Measurements from ENCODE around the gene ARG2.
"Not testable (repeated sequence)": the region's sequence is repeated elsewhere in the genome, so short reads cannot be mapped to it uniquely, and the experiment has no call there.

ARG2 gene

GRCh38 chr14:67584978-67585377, 34.7 kb upstream of the ARG2 start:
- DNase-seq (ENCODE audit: low read depth, low spot score) = no peak

GRCh38 chr14:67586369-67586768, 33.4 kb upstream of the ARG2 start:
- no peak for DNase-seq (ENCODE audit: low read depth, low spot score)

- no peak for DNase-seq (ENCODE audit: low read depth, low spot score)
Measured at GRCh38 chr14:67589204-67589770, 30.4 kb upstream of the ARG2 start.

GRCh38 chr14:67593650-67594049, 26.1 kb upstream of the ARG2 start:
- not testable (repeated sequence) for DNase-seq (ENCODE audit: low read depth, low spot score)

- no peak for DNase-seq (ENCODE audit: low read depth, low spot score)
Measured at GRCh38 chr14:67595392-67595791, 24.3 kb upstream of the ARG2 start.

- DNase-seq (ENCODE audit: low read depth, low spot score) = no peak
Measured at GRCh38 chr14:67599698-67600561, 19.8 kb upstream of the ARG2 start, which contains the start of gene PIGH. PIGH (minus strand) TSS chr14:67600268; CDS start chr14:67600203, 65 bp downstream.

- DNase-seq (ENCODE audit: low read depth, low spot score) = not testable (repeated sequence)
Measured at GRCh38 chr14:67600562-67600974, 19.2 kb upstream of the ARG2 start.

GRCh38 chr14:67602076-67602475, 17.6 kb upstream of the ARG2 start:
- no peak for DNase-seq (ENCODE audit: low read depth, low spot score)

GRCh38 chr14:67602995-67603545, 16.6 kb upstream of the ARG2 start:
- no peak for DNase-seq (ENCODE audit: low read depth, low spot score)

GRCh38 chr14:67607646-67608045, 12.1 kb upstream of the ARG2 start:
- no peak for DNase-seq (ENCODE audit: low read depth, low spot score)

GRCh38 chr14:67609642-67610310, 9.9 kb upstream of the ARG2 start:
- DNase-seq (ENCODE audit: low read depth, low spot score) = no peak

GRCh38 chr14:67610491-67610890, 9.2 kb upstream of the ARG2 start:
- no peak for DNase-seq (ENCODE audit: low read depth, low spot score)

- DNase-seq (ENCODE audit: low read depth, low spot score) = no peak
Measured at GRCh38 chr14:67618617-67619063, 1.1 kb upstream of the ARG2 start.

- no peak for DNase-seq (ENCODE audit: low read depth, low spot score)
Measured at GRCh38 chr14:67620217-67620785, 581 bp downstream of the ARG2 start.

GRCh38 chr14:67622675-67623074, 3.0 kb downstream of the ARG2 start:
- no peak for DNase-seq (ENCODE audit: low read depth, low spot score)

- no peak for DNase-seq (ENCODE audit: low read depth, low spot score)
Measured at GRCh38 chr14:67623114-67623513, 3.4 kb downstream of the ARG2 start.

- DNase-seq (ENCODE audit: low read depth, low spot score) = not testable (repeated sequence)
Measured at GRCh38 chr14:67626131-67626530, 6.4 kb downstream of the ARG2 start.

- DNase-seq (ENCODE audit: low read depth, low spot score) = no peak
Measured at GRCh38 chr14:67627519-67627918, 7.8 kb downstream of the ARG2 start.

GRCh38 chr14:67630186-67630585, 10.5 kb downstream of the ARG2 start:
- no peak for DNase-seq (ENCODE audit: low read depth, low spot score)

- no peak for DNase-seq (ENCODE audit: low read depth, low spot score)
Measured at GRCh38 chr14:67630938-67631337, 11.2 kb downstream of the ARG2 start.

- no peak for DNase-seq (ENCODE audit: low read depth, low spot score)
Measured at GRCh38 chr14:67633451-67634147, 13.9 kb downstream of the ARG2 start.

All from smooth muscle cell of the brain vasculature (primary cell).